Right atrium auricular region (tissue), 2 donors: ENCODE data around the gene DYNC1I1. TPM values are rescaled to one million over a fixed set of nuclear protein-coding genes. Genes with fewer than 3 reads are reported as not detected.

Experiments used
- DNase-seq: peaks from one replicate; pipeline ENCODE4 v3.0.0-alpha.2; 2019; ENCODE audit warnings: low spot score
- H3K27ac ChIP-seq, 2 donors: fragments of 200-600 bp; sonication (generic); 1 replicate in 1 of 2; 2 replicates in 1 of 2; pipeline ENCODE4 v1.5.1; 2016 to 2019
- H3K27me3 ChIP-seq, 2 donors: fragments of 200-600 bp; sonication (generic); one replicate each; pipeline versions ENCODE4 v1.5.1 to v1.6.0; 2017 to 2019
- H3K36me3 ChIP-seq: fragments of 200-600 bp; sonication (generic); one replicate; pipeline ENCODE4 v1.5.1; 2016
- H3K4me1 ChIP-seq, 2 donors: fragments of 200-600 bp; sonication (generic); one replicate each; pipeline versions ENCODE4 v1.5.1 to v1.6.0; 2017 to 2019
- H3K4me3 ChIP-seq, 2 donors: fragments of 200-600 bp; sonication (generic); 1 replicate in 1 of 2; 2 replicates in 1 of 2; pipeline ENCODE4 v1.5.1; 2017 to 2019; ENCODE audit warnings: mild to moderate bottlenecking in 1 of 2, moderate library complexity in 1 of 2
- H3K9me3 ChIP-seq, 2 donors: fragments of 200-600 bp; sonication (generic); one replicate each; pipeline ENCODE4 v1.5.1; 2019
- total RNA-seq, 2 donors: library from RNA; depleted of rRNA; stranded (reverse); fragments of >200 nt; gene quantifications; one replicate each; pipeline ENCODE4 v1.1.0, GENCODE V29; 2016
- TF ChIP-seq, protein P1 (sequence below), 2 donors: fragments of 200-600 bp; sonication (generic); IDR thresholded peaks; one replicate each; pipeline ENCODE4 v1.5.1; 2019; ENCODE audit warnings: antibody characterized with exemption in 2 of 2

The DYNC1I1 gene
- 10 to 100 TPM; 14.1 to 41.3 TPM for total RNA-seq

- H3K27me3 ChIP-seq: no peaks in the 10 kb centered on the region
- H3K4me3 ChIP-seq: peak within 1 kb of the TSS; percentile 70 to 76
- TF ChIP-seq, protein P1, sequence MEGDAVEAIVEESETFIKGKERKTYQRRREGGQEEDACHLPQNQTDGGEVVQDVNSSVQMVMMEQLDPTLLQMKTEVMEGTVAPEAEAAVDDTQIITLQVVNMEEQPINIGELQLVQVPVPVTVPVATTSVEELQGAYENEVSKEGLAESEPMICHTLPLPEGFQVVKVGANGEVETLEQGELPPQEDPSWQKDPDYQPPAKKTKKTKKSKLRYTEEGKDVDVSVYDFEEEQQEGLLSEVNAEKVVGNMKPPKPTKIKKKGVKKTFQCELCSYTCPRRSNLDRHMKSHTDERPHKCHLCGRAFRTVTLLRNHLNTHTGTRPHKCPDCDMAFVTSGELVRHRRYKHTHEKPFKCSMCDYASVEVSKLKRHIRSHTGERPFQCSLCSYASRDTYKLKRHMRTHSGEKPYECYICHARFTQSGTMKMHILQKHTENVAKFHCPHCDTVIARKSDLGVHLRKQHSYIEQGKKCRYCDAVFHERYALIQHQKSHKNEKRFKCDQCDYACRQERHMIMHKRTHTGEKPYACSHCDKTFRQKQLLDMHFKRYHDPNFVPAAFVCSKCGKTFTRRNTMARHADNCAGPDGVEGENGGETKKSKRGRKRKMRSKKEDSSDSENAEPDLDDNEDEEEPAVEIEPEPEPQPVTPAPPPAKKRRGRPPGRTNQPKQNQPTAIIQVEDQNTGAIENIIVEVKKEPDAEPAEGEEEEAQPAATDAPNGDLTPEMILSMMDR (IDR thresholded peaks at IDR 0.05): peak in 1 of 2 donors; percentile 51
Measured at GRCh38 chr7:95772298-95772770, at the start of gene DYNC1I1. Gene DYNC1I1, plus strand, starts transcription at chr7:95772554. Its CDS starts 32,176 bp downstream, at chr7:95804730.

GRCh38 chr7:95723583-95724180, 48.7 kb upstream of the DYNC1I1 start:
- no peak for DNase-seq
- TF ChIP-seq, protein P1 (IDR thresholded peaks at IDR 0.05): peak; percentile 16 to 63

More at GRCh38 chr7:95772298-95772770, at the start of gene DYNC1I1:
- Histone ChIP-seq H3K27ac (peak within 1 kb of the TSS; percentile 81 to 83), H3K9me3 (no peaks in the 10 kb centered on the region), H3K4me1 (peaks cover 0 to 8% of the 10 kb centered on the region in 2 donors), H3K36me3 (no peaks in the 10 kb centered on the region)
- DNase-seq: peak; percentile 66

DNA sequence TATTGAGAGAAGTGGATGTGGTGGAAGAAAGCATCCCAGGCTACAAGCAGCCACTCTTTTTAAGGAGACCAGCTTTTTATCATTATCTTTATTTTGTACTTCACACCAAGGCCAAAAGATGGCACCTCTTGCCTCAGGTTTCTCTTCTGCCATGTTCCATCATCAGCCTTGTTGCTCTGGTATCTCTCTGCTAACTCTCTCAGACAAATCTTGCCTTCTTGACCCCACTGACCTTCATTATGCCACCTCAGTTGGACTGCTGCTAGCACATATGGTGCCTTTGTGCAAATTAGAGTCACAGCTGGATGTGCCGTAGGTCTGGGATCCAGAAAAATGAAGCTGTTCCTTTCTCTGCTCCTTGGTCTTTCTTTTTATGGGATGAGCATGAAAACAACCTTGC, 47.1 kb upstream of the DYNC1I1 start:
- H3K36me3 ChIP-seq: no peaks in the 10 kb centered on the region
- TF ChIP-seq, protein P1 (IDR thresholded peaks at IDR 0.05): no peak

More at GRCh38 chr7:95723583-95724180, 48.7 kb upstream of the DYNC1I1 start:
- Histone ChIP-seq H3K27ac (no peak overlapping the region), H3K27me3 (no peaks in the 10 kb centered on the region), H3K4me3 (no peak overlapping the region), H3K36me3 (no peaks in the 10 kb centered on the region), H3K4me1 (no peaks in the 10 kb centered on the region), H3K9me3 (no peaks in the 10 kb centered on the region)

GRCh38 chr7:95730493-95731280, 41.7 kb upstream of the DYNC1I1 start:
- H3K36me3 ChIP-seq: no peaks in the 10 kb centered on the region
- H3K27me3 ChIP-seq: no peaks in the 10 kb centered on the region
- TF ChIP-seq, protein P1 (IDR thresholded peaks at IDR 0.05): no peak
- H3K27ac ChIP-seq: no peak overlapping the region
- no peak for DNase-seq
- H3K4me3 ChIP-seq: no peak overlapping the region
- no peaks in the 10 kb centered on the region for H3K4me1 ChIP-seq
- H3K9me3 ChIP-seq: no peaks in the 10 kb centered on the region

More for the DNA sequence above, 47.1 kb upstream of the DYNC1I1 start:
- H3K4me1 ChIP-seq: no peaks in the 10 kb centered on the region
- no peaks in the 10 kb centered on the region for H3K27me3 ChIP-seq
- no peak for DNase-seq
- H3K9me3 ChIP-seq: no peaks in the 10 kb centered on the region
- H3K27ac ChIP-seq: no peak overlapping the region
- H3K4me3 ChIP-seq: no peak overlapping the region

DNA sequence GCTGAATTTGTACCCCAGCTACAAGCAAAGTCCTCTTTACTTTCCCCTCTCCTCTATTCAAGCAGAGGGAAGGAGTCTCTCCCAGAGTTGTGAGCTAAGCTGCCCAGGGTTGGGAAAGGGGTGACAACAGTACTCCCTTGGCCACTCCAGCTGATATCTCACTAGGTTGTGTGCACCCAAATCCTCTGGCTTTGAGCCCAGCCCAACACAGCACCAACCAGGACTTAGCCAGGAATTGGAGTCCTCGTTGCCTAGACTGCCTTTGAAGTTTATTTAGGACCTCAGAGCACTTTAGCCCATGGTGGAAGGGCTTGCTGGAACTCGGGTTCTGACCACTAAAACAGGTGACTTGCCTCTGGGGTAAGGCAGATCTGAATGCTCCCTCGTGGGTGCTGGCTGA, 35.7 kb upstream of the DYNC1I1 start:
- Histone ChIP-seq H3K4me3 (no peak overlapping the region), H3K9me3 (no peaks in the 10 kb centered on the region), H3K4me1 (no peaks in the 10 kb centered on the region), H3K27me3 (no peaks in the 10 kb centered on the region), H3K36me3 (no peaks in the 10 kb centered on the region), H3K27ac (no peak overlapping the region)
- TF ChIP-seq, protein P1 (IDR thresholded peaks at IDR 0.05): no peak
- no peak for DNase-seq
